Measurements from ENCODE around the gene CP. TPM values are rescaled to one million over a fixed set of nuclear protein-coding genes. Genes with fewer than 3 reads are reported as not detected.

The CP gene
- total RNA-seq, 2 experiments from 2014 or later: not detected

GRCh38 chr3:149179220-149179619 lies 42.4 kb downstream of the CP start:
- ChIA-PET CTCF (ENCODE audit: unreplicated experiment) (no interaction called here), POLR2A (interaction anchor here (1.1 to 1.3 kb wide), 2 partner anchors 10 to 12 kb away, joined by 3 to 7 read pairs; no protein-coding TSS in a partner anchor)
- no TSS peak for BruUV-seq (replicated peaks)
- Histone ChIP-seq H3K4me3 (ENCODE audit: low read depth, low read length, poor library complexity, severe bottlenecking) (no peak overlapping the region), H3K27ac (ENCODE audit: low read depth, low read length, poor library complexity, severe bottlenecking) (no peak overlapping the region), H3K36me3 (ENCODE audit: insufficient read depth, low read length) (peaks cover 2% of the 10 kb centered on the region; the same call in 1 of the 2 replicates), H3K4me1 (ENCODE audit: insufficient read depth, low read length, poor library complexity, severe bottlenecking) (no peaks in the 10 kb centered on the region), H3K4me2 (ENCODE audit: low read length) (no peak overlapping the region), H4K20me1 (ENCODE audit: insufficient read depth, low read length) (no peaks in the 10 kb centered on the region), H2AFZ (ENCODE audit: low read length) (no peak overlapping the region), H3K79me2 (ENCODE audit: insufficient read depth, low read depth, low read length) (no peaks in the 10 kb centered on the region), H3K9me2 (ENCODE audit: insufficient read depth, low read length) (no peaks in the 10 kb centered on the region), H3K9me3 (ENCODE audit: low read length) (no peaks in the 10 kb centered on the region)
- no peak for DNase-seq (ENCODE audit: low spot score)
- no peak for TF ChIP-seq EZH2phosphoT487 (IDR thresholded peaks at IDR 0.05; ENCODE audit: borderline replicate concordance, low read depth, low read length)
- no peak for TF ChIP-seq CTCF (conservative IDR thresholded peaks at IDR 0.05; ENCODE audit: low read length)
- intact Hi-C loops (cut with micrococcal nuclease; ENCODE audit: unreplicated experiment): no loop called here

- Histone ChIP-seq H3K4me3 (ENCODE audit: low read depth, low read length, poor library complexity, severe bottlenecking) (no peak overlapping the region), H3K36me3 (ENCODE audit: insufficient read depth, low read length) (peaks cover 23% of the 10 kb centered on the region), H3K4me2 (ENCODE audit: low read length) (no peak overlapping the region), H4K20me1 (ENCODE audit: insufficient read depth, low read length) (no peaks in the 10 kb centered on the region), H2AFZ (ENCODE audit: low read length) (no peak overlapping the region), H3K4me1 (ENCODE audit: insufficient read depth, low read length, poor library complexity, severe bottlenecking) (no peaks in the 10 kb centered on the region), H3K9me2 (ENCODE audit: insufficient read depth, low read length) (no peaks in the 10 kb centered on the region), H3K9me3 (ENCODE audit: low read length) (no peaks in the 10 kb centered on the region), H3K79me2 (ENCODE audit: insufficient read depth, low read depth, low read length) (no peaks in the 10 kb centered on the region), H3K27ac (ENCODE audit: low read depth, low read length, poor library complexity, severe bottlenecking) (no peak overlapping the region)
- POLR2A ChIA-PET: no interaction called here
- intact Hi-C loops (cut with micrococcal nuclease; ENCODE audit: unreplicated experiment): no loop called here
- TF ChIP-seq EZH2phosphoT487 (IDR thresholded peaks at IDR 0.05; ENCODE audit: borderline replicate concordance, low read depth, low read length) (no peak), CTCF (conservative IDR thresholded peaks at IDR 0.05; ENCODE audit: low read length) (no peak)
- no TSS peak for BruUV-seq (replicated peaks)
- no peak for DNase-seq (ENCODE audit: low spot score)
- CTCF ChIA-PET (ENCODE audit: unreplicated experiment): no interaction called here
Observed at GRCh38 chr3:149177122-149177521, 44.5 kb downstream of the CP start.

DNA sequence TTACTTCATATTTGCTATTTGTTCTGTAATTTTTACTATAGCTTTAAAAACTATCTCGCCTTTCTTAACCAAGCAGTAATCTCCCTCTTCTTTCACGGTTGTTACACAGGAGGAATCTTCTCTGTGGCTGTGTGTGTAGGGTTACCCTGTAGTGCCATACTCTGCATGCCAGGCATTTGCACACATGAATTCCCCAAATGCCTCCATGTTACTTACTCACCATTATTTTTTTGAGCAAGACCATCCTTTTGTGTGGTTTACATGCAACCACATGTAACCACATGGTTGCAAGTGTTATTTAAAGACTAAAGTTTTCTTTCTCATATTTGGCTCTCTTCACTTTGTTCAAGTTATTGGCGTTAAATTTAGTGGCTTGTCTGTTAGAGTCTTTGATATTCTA lies 46.7 kb downstream of the CP start:
- no peak for DNase-seq (ENCODE audit: low spot score)
- Histone ChIP-seq H3K36me3 (ENCODE audit: insufficient read depth, low read length) (peaks cover 44% of the 10 kb centered on the region), H2AFZ (ENCODE audit: low read length) (no peak overlapping the region), H3K79me2 (ENCODE audit: insufficient read depth, low read depth, low read length) (no peaks in the 10 kb centered on the region), H3K27ac (ENCODE audit: low read depth, low read length, poor library complexity, severe bottlenecking) (no peak overlapping the region), H3K9me3 (ENCODE audit: low read length) (no peaks in the 10 kb centered on the region), H3K4me3 (ENCODE audit: low read depth, low read length, poor library complexity, severe bottlenecking) (no peak overlapping the region), H4K20me1 (ENCODE audit: insufficient read depth, low read length) (no peaks in the 10 kb centered on the region), H3K4me2 (ENCODE audit: low read length) (no peak overlapping the region), H3K4me1 (ENCODE audit: insufficient read depth, low read length, poor library complexity, severe bottlenecking) (no peaks in the 10 kb centered on the region), H3K9me2 (ENCODE audit: insufficient read depth, low read length) (no peaks in the 10 kb centered on the region)
- intact Hi-C loops (cut with micrococcal nuclease; ENCODE audit: unreplicated experiment): no loop called here
- no TSS peak for BruUV-seq (replicated peaks)
- ChIA-PET CTCF (ENCODE audit: unreplicated experiment) (no interaction called here), POLR2A (no interaction called here)
- TF ChIP-seq CTCF (conservative IDR thresholded peaks at IDR 0.05; ENCODE audit: low read length) (no peak), EZH2phosphoT487 (IDR thresholded peaks at IDR 0.05; ENCODE audit: borderline replicate concordance, low read depth, low read length) (no peak)
